Measurements from ENCODE around the gene ENTPD1. TPM values are rescaled to one million over a fixed set of nuclear protein-coding genes. Genes with fewer than 3 reads are reported as not detected.
A peak's percentile ranks its signal among the peaks of the same experiment; 100 is the strongest.
"Not testable (repeated sequence)": the region's sequence is repeated elsewhere in the genome, so short reads cannot be mapped to it uniquely, and the experiment has no call there.

ENTPD1 gene
- total RNA-seq, 1 donor from 2014 or later, result 0.95 TPM

DNA sequence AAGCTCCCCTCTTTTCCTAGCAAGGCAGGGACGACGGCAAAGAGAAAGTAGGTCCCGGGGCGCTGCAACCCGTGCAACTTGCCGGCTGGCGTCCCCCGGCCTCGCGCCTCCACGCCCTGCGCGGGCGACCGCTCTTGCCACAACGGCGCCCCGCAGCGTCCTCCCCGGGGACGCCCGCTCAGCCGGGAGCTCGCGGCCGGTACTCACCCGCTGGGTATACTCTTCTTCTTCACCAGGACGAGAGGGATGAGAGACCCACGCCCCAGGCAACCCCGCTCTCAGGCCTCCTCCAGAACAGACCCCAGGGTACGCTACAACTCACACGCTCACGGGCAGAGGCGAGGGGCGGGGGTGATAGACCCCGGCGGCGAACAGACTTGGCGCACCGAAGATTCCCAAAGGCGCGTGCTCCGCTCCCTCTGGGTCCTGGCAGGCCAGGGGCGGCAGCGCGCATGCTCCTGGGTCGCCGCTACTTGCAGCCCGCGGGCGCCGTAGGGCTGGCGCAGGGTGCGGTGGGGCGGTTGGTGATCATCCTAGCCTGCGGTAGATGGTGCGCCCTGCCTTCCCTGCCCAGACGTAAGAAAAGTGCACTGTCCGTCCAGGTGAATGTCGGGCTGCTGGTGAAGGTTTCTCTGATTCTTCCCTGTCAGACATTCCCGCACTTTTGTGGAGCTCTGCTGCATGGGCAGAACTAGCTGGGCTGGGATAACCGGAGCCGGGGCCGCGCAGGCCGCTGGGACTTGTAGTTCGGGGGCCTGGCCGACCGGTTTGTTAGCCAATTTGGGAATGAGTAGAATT lies 151.7 kb downstream of the ENTPD1 start, which contains the start of gene CC2D2B:
CC2D2B (plus strand) TSS at position 520 of the 798 bp plus-strand sequence. CDS start 3,349 bp downstream, outside the sequence.
- no peaks in the 10 kb centered on the region for H3K36me3 Mint-ChIP-seq (ENCODE audit: low read depth, unreplicated experiment)
- no peak for FAIRE-seq
- peak within 1 kb of the TSS; percentile 48 for H3K27ac Mint-ChIP-seq (ENCODE audit: unreplicated experiment)

DNA sequence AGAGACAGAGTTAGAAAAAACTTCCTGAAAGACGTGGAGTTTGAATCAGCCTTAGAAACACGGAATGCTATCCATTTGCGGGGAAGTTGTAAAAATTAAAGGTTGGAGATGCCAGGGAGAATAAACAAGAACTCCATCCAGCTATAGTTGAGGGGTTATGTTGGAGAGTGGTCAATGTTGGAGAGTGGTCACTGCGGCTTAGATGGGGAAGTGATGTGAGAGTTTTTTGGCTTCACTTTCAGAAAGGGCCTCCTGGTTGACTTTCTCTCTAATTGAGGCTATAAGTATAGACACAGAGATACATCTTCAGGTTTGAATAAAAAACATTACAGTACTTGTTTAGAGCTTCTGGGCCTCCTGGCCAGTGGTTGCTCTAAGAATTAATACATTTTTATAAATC lies 152.5 kb downstream of the ENTPD1 start:
- H3K9ac ChIP-seq (ENCODE audit: low read length), result no peak overlapping the region
- H3K27ac Mint-ChIP-seq (ENCODE audit: unreplicated experiment), result peak overlapping the region; percentile 48
- no peaks in the 10 kb centered on the region for H3K27me3 Mint-ChIP-seq (ENCODE audit: low read depth, unreplicated experiment)
- H3K4me1 ChIP-seq (ENCODE audit: insufficient read depth, low read length), result peaks cover 4% of the 10 kb centered on the region
- no peak for DNase-seq (ENCODE audit: low read depth)
- no peak overlapping the region for H3K27ac ChIP-seq (ENCODE audit: low read depth, low read length)
- H3K4me3 Mint-ChIP-seq (ENCODE audit: unreplicated experiment), result peak overlapping the region; percentile 96
- H3K9me3 Mint-ChIP-seq (ENCODE audit: unreplicated experiment), result no peaks in the 10 kb centered on the region
- H3K36me3 Mint-ChIP-seq (ENCODE audit: low read depth, unreplicated experiment), result no peaks in the 10 kb centered on the region
- H3K79me2 ChIP-seq (ENCODE audit: insufficient read depth, low read length), result no peaks in the 10 kb centered on the region
- H3K36me3 ChIP-seq (ENCODE audit: insufficient read depth, low read length), result no peaks in the 10 kb centered on the region
- no peak overlapping the region for H3K4me3 ChIP-seq (ENCODE audit: insufficient read depth, low read depth, low read length)
- H3K4me2 ChIP-seq (ENCODE audit: low read length), result peak overlapping the region; percentile 92
- no peak for FAIRE-seq
- peaks cover 4% of the 10 kb centered on the region for H3K4me1 Mint-ChIP-seq (ENCODE audit: low read depth, unreplicated experiment)
- TF ChIP-seq, protein P1, sequence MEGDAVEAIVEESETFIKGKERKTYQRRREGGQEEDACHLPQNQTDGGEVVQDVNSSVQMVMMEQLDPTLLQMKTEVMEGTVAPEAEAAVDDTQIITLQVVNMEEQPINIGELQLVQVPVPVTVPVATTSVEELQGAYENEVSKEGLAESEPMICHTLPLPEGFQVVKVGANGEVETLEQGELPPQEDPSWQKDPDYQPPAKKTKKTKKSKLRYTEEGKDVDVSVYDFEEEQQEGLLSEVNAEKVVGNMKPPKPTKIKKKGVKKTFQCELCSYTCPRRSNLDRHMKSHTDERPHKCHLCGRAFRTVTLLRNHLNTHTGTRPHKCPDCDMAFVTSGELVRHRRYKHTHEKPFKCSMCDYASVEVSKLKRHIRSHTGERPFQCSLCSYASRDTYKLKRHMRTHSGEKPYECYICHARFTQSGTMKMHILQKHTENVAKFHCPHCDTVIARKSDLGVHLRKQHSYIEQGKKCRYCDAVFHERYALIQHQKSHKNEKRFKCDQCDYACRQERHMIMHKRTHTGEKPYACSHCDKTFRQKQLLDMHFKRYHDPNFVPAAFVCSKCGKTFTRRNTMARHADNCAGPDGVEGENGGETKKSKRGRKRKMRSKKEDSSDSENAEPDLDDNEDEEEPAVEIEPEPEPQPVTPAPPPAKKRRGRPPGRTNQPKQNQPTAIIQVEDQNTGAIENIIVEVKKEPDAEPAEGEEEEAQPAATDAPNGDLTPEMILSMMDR (IDR thresholded peaks at IDR 0.05; ENCODE audit: insufficient read depth, low read depth, low read length), result no peak
- no peak for TF ChIP-seq EZH2 (IDR thresholded peaks at IDR 0.05; ENCODE audit: insufficient read depth, low read length)
- H3K27me3 ChIP-seq (ENCODE audit: insufficient read depth, low read length), result no peaks in the 10 kb centered on the region
- peak overlapping the region; percentile 99 for H2AFZ ChIP-seq (ENCODE audit: low read depth, low read length)
- H3K9me3 ChIP-seq (ENCODE audit: insufficient read depth, low read depth, low read length), result no peaks in the 10 kb centered on the region
- H4K20me1 ChIP-seq (ENCODE audit: insufficient read depth, low read length), result no peaks in the 10 kb centered on the region

More for the DNA sequence above, 151.7 kb downstream of the ENTPD1 start, which contains the start of gene CC2D2B:
- Mint-ChIP-seq H3K4me3 (ENCODE audit: unreplicated experiment) (peak within 1 kb of the TSS; percentile 96), H3K27me3 (ENCODE audit: low read depth, unreplicated experiment) (no peaks in the 10 kb centered on the region), H3K9me3 (ENCODE audit: unreplicated experiment) (no peaks in the 10 kb centered on the region), H3K4me1 (ENCODE audit: low read depth, unreplicated experiment) (peaks cover 4% of the 10 kb centered on the region)
- no peaks in the 10 kb centered on the region for H4K20me1 ChIP-seq (ENCODE audit: insufficient read depth, low read length)
- H2AFZ ChIP-seq (ENCODE audit: low read depth, low read length), result peak within 1 kb of the TSS; percentile 99
- TF ChIP-seq, protein P1 (IDR thresholded peaks at IDR 0.05; ENCODE audit: insufficient read depth, low read depth, low read length), result no peak
- TF ChIP-seq EZH2 (IDR thresholded peaks at IDR 0.05; ENCODE audit: insufficient read depth, low read length), result no peak
- H3K4me1 ChIP-seq (ENCODE audit: insufficient read depth, low read length), result peaks cover 4% of the 10 kb centered on the region
- H3K9me3 ChIP-seq (ENCODE audit: insufficient read depth, low read depth, low read length), result no peaks in the 10 kb centered on the region
- peak within 1 kb of the TSS; percentile 92 for H3K4me2 ChIP-seq (ENCODE audit: low read length)
- H3K79me2 ChIP-seq (ENCODE audit: insufficient read depth, low read length), result no peaks in the 10 kb centered on the region
- no peaks in the 10 kb centered on the region for H3K36me3 ChIP-seq (ENCODE audit: insufficient read depth, low read length)
- peak within 1 kb of the TSS; percentile 81 for H3K9ac ChIP-seq (ENCODE audit: low read length)
- H3K27ac ChIP-seq (ENCODE audit: low read depth, low read length), result peak within 1 kb of the TSS; percentile 60
- no peaks in the 10 kb centered on the region for H3K27me3 ChIP-seq (ENCODE audit: insufficient read depth, low read length)
- peak; percentile 72 for DNase-seq (ENCODE audit: low read depth)
- peak within 1 kb of the TSS; percentile 91 for H3K4me3 ChIP-seq (ENCODE audit: insufficient read depth, low read depth, low read length)

DNA sequence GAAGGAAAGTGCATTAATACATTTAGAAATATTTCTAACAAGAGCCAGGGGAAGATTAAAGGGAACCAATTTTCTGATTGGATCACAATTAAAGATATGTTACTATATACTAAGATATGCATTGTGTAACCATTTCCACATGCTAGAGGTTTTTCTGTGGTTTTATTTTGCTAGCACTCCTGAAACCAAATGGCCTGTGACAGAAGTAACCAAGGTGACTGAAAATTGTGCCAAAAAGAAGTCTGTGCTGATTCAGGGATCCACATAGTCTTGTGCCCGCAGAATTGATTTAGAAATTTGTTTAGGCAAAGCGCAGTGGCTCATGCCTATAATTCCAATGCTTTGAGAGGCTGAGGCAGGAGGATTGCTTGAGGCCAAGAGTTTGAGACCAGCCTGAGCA lies 153.6 kb downstream of the ENTPD1 start:
- Histone ChIP-seq H3K9ac (ENCODE audit: low read length) (no peak overlapping the region), H4K20me1 (ENCODE audit: insufficient read depth, low read length) (no peaks in the 10 kb centered on the region), H3K4me3 (ENCODE audit: insufficient read depth, low read depth, low read length) (no peak overlapping the region), H3K4me2 (ENCODE audit: low read length) (no peak overlapping the region), H3K4me1 (ENCODE audit: insufficient read depth, low read length) (peaks cover 4% of the 10 kb centered on the region), H2AFZ (ENCODE audit: low read depth, low read length) (no peak overlapping the region), H3K9me3 (ENCODE audit: insufficient read depth, low read depth, low read length) (no peaks in the 10 kb centered on the region), H3K27me3 (ENCODE audit: insufficient read depth, low read length) (no peaks in the 10 kb centered on the region), H3K36me3 (ENCODE audit: insufficient read depth, low read length) (no peaks in the 10 kb centered on the region), H3K27ac (ENCODE audit: low read depth, low read length) (no peak overlapping the region), H3K79me2 (ENCODE audit: insufficient read depth, low read length) (no peaks in the 10 kb centered on the region)
- H3K4me1 Mint-ChIP-seq (ENCODE audit: low read depth, unreplicated experiment), result peaks cover 4% of the 10 kb centered on the region
- FAIRE-seq, result no peak
- H3K36me3 Mint-ChIP-seq (ENCODE audit: low read depth, unreplicated experiment), result no peaks in the 10 kb centered on the region
- H3K4me3 Mint-ChIP-seq (ENCODE audit: unreplicated experiment), result no peak overlapping the region
- H3K27ac Mint-ChIP-seq (ENCODE audit: unreplicated experiment), result no peak overlapping the region
- H3K9me3 Mint-ChIP-seq (ENCODE audit: unreplicated experiment), result no peaks in the 10 kb centered on the region
- TF ChIP-seq, protein P1 (IDR thresholded peaks at IDR 0.05; ENCODE audit: insufficient read depth, low read depth, low read length), result no peak
- no peak for TF ChIP-seq EZH2 (IDR thresholded peaks at IDR 0.05; ENCODE audit: insufficient read depth, low read length)
- H3K27me3 Mint-ChIP-seq (ENCODE audit: low read depth, unreplicated experiment), result no peaks in the 10 kb centered on the region
- DNase-seq (ENCODE audit: low read depth), result no peak

DNA sequence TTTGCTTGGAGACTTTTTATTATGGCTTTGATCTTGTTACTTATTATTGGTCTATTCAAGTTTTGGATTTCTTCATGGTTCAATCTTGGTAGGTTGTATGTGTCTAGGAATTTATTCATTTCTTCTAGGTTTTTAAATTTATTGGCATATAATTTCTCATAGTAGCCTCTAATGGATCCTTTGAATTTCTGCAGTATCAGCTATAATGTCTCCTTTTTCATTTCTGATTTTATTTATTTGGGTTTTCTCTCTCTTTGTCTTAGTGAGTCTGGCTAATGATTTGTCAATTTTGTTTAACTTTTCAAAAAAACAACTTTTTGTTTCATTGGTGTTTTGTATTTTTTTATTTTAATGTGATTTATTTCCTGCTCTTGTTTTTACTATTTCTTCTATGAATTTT lies 160.1 kb downstream of the ENTPD1 start:
- H3K79me2 ChIP-seq (ENCODE audit: insufficient read depth, low read length); H3K9me3 ChIP-seq (ENCODE audit: insufficient read depth, low read depth, low read length); H4K20me1 ChIP-seq (ENCODE audit: insufficient read depth, low read length); H2AFZ ChIP-seq (ENCODE audit: low read depth, low read length); H3K9me3 Mint-ChIP-seq (ENCODE audit: unreplicated experiment); H3K4me1 Mint-ChIP-seq (ENCODE audit: low read depth, unreplicated experiment); H3K36me3 ChIP-seq (ENCODE audit: insufficient read depth, low read length); H3K27ac Mint-ChIP-seq (ENCODE audit: unreplicated experiment); H3K27ac ChIP-seq (ENCODE audit: low read depth, low read length); H3K4me1 ChIP-seq (ENCODE audit: insufficient read depth, low read length); H3K9ac ChIP-seq (ENCODE audit: low read length); H3K4me3 ChIP-seq (ENCODE audit: insufficient read depth, low read depth, low read length); H3K36me3 Mint-ChIP-seq (ENCODE audit: low read depth, unreplicated experiment); H3K4me2 ChIP-seq (ENCODE audit: low read length); DNase-seq (ENCODE audit: low read depth); H3K27me3 ChIP-seq (ENCODE audit: insufficient read depth, low read length); H3K4me3 Mint-ChIP-seq (ENCODE audit: unreplicated experiment); FAIRE-seq; H3K27me3 Mint-ChIP-seq (ENCODE audit: low read depth, unreplicated experiment): not testable (repeated sequence)
